Measurements from ENCODE around the gene GPSM3.

The GPSM3 gene

DNA sequence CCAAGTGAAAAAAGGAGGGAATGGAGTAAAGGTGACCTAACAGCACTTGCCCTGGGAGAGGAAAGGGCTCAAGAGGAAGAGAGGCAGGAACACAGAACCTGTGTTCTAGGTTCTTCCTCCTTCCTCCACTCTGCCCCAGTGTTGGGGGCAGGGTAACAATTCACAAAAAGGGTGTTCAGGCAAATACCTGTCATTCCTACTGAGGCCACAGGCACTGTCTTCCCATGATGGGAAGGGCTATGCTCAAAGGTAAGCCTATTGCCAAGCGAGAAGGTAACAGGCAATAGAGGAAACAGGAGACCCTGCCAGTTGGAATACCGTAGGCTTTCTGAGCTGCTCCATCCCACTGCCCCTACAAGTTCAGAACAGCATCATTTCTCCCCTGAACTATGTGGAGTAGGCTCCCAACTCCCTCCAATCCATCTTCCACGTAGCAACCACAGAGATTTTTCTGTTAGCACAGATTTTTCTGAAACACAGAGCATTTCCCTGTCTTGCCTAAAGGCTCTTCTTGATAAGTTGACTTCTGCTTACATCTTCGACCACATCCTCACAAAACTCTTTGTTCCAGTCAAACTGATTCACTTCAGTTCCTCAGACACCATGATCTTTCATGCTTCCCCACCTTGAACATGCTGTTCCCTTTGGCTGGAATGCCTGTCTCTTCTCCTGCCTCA is 19.3 kb downstream of the GPSM3 start:
- no peak for DNase-seq

DNA sequence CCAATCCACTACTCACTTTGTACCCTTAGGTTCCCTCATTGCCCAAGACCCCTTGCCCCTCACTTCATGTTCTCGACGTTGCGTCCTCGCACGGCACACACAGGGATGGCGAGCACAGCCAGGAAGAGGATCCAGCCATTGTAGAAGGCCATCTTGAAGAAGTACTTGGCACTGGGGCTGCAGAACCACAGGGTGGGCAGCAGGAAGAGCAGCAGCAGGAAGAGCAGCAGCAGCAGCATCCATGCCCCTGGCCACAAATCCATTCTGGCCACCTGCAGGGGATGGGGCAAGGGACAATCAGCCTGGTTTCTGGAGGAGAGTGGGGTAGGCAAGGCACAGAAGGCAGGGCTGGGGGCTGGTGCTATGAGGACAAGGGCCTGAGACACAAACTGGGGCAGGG is 21.2 kb downstream of the GPSM3 start:
- DNase-seq: no peak

DNA sequence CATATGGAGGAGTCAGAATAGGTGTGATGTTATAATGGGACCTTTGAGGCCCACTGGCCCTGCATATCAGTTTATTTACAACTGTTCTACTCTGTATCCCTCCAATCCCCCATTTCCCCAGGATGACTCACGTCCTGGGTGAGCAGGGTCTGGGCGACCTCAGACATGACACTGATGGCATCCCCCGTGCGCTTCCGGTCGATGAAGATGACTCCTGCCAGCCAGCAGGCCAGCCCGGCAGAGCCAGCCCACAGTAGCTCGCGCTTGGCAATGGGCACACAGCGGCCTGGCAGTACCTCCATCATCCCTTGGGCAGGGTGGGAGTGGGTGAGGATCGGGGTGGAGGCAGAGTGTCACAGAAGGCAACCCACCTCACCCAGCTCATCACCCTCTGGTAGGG is 22.1 kb downstream of the GPSM3 start:
- DNase-seq: no peak

DNA sequence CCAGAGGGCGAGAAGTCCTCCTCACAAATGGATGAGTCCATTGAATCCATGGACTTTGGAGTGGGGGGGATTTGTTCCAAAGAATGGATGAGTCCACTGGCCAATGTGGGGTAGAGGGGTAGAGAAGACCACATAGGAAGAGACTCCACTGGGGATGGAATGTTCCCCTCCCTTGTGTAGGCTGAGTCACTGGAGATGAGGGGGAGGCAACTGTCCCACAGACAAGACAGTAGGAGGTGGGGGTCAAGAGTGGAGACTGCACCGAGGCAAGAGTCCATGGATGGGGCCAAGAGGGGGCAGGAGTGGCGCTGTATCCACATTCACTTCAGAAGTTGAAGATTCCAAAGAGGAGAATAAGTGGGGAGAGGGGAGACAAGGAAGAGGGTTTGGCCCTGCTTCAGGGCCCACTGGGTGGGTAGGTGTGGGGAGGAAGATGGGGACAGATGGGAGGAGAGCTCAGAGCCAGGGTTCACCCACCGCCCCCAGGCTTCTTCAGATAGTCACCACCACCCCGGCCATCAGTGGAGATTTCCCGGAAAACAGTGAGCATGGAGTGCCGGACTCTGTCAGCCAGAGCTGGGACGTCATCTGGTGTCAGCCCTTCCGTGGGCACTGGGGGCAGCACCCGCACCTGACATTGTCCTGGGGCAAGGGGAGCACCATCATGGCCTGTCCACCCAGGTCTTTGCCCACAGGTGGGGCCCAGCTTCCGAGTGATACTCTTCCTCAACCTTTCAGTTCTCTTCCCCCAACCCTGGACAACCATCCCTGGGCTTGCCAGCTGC is 23.4 kb downstream of the GPSM3 start:
- no peak for DNase-seq

DNA sequence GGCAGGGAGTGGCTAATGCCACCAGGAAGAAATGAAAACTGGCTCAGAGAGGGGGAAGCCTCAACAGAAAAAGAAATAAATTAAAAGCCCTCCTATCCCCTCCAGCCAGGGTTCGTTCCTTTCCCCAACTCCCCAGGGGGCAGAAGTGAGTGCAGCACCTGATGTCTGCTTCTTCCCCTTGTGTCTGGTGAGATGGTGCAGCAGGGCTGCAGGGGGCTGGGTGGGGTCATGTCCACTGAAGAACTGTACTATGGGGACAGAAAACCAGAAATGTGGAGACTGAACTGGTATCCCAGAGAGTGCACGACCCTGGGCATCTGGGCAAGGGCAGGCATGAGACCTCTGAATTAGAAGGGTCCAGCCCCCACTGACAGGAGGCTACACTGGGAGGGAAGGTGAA is 24.1 kb downstream of the GPSM3 start:
- no peak for DNase-seq

DNA sequence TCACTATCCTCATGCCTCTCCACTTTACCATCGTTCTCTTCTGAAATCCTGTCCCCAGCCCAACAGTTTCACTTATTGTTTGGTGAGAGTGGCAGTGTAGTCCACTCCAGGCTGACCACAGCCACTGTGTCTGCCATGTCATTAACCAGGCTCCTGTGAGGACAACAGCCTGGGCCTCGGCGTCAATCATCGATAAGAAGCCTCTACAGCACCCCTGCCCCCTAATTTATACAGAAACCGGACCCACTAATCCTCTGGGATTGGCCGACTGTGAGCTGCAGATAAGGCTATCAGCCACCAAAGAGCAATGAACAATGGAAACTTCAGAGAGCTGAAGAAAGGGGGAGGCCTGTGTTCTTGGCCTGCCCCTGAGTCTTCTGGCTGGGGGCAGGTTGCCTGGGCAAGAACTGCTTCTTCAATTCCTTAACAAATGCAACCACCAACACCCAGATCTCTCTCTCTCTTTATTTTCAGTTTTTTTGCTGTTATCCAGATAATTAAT is 24.6 kb downstream of the GPSM3 start:
- no peak for DNase-seq

DNA sequence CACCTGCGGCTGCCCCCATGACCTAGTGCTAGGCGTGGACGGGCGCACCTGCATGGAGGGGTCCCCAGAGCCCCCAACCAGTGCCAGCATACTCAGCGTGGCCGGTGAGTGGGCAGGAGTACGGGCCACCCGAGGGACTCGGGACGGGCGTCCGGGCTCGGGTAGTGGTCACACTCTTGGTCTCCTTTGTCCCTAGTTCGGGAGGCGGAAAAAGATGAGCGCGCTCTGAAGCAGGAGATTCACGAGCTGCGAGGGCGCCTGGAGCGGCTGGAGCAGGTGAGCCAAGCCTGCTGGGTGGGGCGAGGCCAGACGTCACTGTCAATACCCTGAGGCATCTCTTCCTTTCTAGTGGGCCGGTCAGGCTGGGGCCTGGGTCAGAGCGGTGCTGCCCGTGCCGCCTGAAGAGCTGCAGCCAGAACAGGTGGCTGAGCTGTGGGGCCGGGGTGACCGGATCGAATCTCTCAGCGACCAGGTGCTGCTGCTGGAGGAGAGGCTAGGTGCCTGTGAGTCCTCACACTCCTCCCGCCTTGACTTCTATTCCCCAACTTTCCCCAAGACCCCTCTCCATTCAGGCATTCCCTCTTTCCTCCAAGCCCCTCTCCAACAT is 25.2 kb downstream of the GPSM3 start:
- no peak for DNase-seq

DNA sequence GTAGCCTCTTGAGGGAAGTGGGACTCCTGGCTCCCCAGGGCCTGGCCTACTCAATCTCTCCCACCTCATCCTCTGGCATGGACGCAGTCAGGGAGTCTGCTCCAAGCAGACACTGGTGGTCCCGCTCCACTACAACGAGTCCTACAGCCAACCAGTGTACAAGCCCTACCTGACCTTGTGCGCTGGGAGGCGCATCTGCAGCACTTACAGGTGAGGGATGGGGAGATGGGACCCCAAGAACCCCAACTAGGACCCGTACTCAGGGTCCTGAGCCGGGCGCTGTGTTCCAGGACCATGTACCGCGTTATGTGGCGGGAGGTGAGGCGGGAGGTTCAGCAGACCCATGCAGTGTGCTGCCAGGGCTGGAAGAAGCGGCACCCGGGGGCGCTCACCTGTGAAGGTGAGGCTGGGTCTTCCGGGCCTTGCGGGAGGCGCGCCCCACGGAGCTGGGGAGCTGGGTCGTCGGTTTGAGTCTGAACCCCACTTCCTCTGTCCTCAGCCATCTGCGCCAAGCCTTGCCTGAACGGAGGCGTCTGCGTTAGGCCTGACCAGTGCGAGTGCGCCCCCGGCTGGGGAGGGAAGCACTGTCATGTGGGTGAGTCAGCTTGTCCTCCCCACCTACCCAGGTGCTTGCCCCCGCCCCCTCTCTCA is 25.9 kb downstream of the GPSM3 start:
- no peak for DNase-seq

DNA sequence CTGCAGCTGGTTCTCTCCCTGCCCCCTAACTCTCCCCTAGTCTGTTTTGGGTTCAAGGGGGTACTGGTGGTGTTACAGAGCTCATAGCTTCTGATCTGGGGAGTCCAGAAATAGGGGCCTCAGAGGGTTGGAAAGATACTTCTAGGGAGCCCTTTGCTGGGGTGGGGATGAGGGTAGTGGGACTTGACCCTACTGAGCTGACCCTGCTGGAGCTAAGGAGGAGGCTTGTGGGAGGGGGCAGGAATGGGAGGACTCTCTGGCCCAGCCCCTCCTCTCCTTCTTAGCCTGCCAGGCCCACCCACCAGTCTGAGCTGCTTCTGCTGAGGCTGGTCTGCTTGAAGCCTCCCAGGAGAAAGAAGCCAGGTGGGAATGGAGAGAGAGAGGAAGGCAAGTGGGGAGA is 28.1 kb downstream of the GPSM3 start, which contains the start of gene EGFL8:
Gene EGFL8 (plus strand): TSS at position 301 of the 400 bp plus-strand sequence. CDS start 1,571 bp downstream, outside the sequence.
- no peak for DNase-seq

DNA sequence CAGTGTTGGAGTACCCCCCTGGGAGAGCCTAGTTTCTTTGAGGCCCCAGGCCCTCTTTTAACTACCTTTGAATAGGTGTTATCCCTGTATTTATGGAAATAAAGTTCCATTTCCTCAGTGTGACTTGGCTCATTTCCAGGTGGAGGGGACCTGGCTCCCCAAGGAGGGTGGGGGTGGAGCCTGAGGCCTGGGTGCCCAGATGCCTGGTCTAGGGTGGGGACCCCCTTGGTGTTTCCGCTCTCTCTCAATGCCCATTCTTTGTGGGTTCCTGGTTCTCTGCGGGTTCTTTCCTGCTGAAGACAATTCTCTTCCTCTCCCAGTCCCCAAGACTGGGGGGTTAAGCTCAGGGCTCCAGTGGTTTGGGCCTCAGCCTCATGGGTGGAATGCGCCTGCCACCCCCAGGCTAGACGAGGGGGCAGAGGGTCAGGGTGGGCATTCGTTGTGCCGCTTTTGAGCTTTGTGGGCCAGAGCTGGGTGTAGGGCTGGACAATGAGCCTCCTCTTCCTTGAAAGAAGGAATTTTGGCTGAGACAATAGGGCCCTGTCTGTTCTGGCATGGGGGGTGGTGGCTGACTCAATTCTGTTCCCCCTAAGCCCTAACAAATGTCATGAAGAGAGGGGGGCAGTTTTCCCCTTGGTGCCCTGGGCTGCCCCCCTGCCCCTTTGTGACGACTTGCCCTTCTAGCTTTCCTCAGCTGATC is 28.7 kb downstream of the GPSM3 start:
- no peak for DNase-seq

DNA sequence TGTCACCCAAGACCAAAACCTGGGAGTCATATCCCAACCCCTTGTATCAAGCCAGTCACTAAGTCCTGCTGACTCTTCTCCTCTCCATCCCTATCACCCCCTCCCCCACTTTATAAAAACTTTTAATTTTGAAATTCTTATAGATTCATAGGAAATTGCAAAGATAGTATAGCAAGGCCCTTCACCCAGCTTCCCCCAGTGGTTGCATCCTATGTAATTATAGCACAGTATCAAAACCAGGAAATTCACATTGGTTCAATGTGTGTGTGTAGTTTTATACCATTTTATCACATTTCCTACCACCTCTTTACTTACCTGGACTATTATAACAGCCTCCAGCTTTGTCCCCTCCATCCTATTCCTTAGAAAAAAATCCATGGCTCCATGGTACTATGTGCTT is 34.4 kb downstream of the GPSM3 start:
- DNase-seq: no peak

DNA sequence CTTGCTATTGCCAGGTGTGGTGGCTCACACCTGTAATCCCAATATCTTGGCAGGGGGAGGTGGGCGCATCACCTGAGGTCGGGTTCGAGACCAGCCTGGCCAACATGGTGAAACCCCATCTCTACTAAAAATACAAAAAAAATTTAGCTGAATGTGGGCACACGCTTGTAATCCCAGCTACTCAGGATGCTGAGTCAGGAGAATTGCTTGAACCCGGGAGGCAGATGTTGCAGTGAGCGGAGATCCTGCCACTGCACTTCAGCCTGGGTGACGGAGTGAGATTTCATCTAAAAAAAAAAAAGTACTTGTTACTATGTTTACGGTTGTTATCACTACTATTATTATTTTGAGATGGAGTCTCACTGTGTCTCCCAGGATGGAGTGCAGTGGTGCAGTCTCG is 35.6 kb downstream of the GPSM3 start:
- no peak for DNase-seq

DNA sequence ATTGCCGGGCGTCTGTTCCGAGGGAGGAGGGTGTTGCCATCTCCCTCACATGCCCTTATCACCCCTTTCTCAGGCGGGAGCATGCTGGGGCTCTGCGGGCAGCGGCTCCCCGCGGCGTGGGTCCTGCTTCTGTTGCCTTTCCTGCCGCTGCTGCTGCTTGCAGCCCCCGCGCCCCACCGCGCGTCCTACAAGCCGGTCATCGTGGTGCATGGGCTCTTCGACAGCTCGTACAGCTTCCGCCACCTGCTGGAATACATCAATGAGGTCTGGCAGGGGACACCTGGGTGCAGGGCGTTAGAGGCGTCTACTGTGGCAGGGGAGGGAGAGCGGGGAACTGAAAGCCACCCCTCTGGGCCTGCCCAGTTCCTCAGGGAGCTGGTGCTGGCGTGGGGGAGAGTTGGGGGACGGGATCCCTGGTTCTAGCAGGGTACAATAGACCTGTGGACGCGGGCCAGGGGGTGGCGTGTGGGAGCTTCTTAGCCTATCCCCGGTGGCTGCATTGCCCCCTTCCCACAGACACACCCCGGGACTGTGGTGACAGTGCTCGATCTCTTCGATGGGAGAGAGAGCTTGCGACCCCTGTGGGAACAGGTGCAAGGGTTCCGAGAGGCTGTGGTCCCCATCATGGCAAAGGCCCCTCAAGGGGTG is 37.8 kb downstream of the GPSM3 start:
- peak; percentile 90 for DNase-seq

DNA sequence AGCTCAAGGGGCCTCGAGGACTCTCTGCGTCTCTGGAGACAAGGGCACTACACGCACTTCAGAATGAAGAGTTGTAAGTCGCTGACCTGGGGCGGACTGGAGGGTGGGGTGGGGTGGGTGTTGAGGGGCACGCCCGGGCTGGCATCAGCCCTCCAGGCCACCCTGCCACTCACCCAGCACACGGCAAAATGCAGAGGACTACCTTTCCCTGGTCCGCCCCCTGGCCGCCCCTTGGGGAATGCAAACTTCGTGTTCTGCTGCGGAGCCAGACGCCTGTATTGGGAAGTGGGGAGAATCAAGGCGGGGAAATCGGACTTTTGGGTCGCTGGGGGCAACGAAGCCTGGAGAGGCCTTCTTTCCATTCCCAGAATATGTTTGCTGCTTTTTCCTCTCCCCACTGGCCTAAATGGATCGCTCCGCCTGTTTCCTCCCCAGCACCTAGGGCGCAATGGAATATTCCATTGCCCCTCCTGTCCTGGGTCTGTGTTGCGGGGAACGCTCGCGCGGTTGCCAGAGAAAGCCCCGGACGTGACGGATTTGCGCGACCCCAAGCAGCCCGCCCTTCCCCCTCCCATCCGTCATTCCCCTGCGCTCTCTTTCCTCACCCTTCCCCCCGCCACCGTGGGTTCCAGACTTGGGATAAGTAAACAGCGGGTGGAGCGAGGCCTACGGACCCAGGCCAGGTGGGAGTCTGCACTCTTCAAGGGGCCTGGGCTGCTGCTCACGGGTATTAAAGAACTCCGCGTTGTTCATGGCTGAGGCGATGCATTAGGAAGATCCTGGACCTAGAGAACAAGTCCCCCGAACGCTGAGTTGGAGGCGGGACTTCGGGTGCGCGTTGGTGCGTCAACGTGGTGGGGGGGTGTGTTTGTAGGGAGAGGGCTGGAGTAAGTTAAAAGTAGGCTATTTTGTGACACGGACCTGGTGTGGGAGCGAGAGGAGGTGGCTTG is 38.6 kb downstream of the GPSM3 start, which contains the start of gene PPT2:
Gene PPT2 (plus strand): TSS at position 578 of the 950 bp plus-strand sequence. CDS start 454 bp downstream, outside the sequence.
- DNase-seq: peak; percentile 58

DNA sequence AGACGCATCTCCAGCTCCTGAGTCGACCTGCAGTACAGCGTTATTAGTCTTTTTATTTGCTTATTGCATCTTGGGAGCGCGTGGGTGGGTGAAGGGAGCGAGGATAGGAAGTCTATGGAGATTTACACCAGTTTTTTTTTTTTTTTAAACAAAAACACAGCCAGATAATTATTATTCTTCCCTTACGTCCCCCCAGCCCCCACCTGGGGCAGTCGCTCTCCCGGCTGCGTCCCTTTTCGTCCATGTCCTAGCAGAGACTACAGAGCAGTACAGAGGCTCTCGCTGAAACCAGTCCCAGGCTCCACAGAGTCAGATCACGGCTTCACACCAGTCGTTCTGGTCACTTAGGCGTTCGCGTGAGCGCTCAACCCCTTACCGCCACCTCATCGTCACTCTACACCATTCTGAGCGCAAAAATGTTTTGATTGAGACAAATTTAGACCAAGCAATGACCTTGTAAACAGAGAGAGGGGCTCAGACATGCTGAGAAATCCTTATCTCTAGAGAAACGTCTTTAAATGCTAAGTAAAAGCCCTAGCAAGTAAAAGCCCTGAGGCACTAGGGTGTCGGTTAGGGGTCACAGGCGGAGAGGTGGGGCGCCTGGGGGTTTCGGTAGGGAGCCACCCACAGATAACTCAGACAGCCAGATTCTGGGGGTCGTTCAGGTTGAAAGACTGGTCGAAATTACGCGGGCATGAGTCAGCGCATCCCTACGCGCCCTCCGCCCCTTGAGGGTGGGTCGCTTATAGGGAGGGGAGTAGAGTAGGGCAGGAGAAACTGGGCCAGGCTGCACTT is 39.5 kb downstream of the GPSM3 start:
- DNase-seq: no peak

DNA sequence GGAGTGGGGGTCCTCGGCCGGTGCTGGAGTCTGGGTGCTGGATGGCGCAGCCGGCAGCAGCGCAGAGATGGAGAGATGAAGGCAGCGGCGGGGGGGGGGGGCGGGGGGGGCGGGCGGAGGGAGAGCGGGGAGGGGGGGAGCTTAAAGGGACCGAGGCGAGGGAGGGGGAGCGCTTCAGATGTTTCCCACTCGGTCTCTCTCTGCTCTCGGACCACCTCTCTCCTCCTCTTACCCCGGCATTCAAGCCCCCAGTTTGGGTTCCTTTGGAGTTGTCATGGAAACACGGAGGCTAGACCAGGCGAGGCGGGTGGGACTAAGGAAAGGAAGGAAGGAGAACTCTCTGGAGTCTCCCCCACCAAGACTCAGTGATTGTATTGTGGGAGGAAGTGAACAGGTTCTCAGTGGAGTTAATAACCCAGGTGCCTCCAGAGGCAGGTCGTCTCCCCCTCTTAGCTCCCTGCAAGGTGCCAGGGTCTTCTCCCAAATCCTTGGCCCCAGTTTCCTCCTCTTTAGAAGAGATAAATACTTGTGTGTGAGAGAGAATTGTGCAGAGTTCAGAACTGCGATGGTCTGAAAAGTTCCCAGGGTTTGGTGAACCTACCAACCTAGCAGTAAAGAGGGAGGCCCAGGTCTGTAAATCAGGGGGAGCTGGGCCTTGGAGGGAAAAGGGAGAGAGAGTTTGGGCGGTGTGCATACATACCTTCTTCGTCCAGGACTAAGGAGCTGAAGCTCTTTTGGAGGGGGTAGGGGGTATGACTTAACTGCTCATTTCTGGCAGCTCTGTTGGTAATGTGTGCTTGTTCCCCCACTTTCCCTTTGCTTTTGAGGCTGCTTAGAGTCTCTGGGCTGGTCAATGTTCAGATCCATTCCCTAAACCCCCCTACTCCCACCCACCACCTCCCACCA is 40.3 kb downstream of the GPSM3 start, which contains the start of gene PRRT1:
Gene PRRT1 (minus strand): TSS at position 77 of the 906 bp plus-strand sequence. CDS start 112 bp downstream, outside the sequence.
- DNase-seq: no peak

DNA sequence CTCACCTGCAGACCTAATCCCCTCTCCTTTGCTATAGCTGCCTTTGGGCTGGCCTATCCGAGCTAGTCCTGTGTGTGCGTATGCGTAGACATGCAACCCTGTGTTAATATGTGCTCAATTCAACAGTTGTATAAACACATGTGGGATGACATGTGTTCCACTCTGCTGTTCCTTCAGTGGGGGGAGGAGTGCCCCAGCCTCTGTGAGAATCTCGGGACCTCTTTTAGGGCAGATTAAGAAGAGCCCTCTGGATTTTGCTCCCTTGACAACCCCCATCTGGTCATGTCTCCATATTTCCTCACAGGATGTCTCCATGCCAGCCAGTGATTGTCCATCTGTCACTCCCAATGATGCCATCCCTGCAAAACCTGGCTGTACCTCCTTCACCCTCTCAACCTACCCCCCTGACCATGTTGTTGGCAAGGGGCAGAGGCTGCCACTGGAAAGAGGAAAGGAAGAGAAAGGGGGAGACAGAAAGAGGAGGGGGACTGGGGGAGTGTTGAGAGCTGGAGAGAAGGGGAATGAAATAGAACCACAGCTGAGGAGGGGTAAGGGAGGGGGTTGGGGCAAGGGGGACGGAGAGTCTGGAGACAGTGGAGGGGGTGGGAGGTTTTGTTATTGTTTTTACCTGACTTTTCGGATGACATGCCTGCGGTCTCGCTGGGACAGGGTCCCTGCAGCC is 41.1 kb downstream of the GPSM3 start:
- no peak for DNase-seq

Data from RPMI8226 (cell line).